HepG2 (cell line): ENCODE measurements around the gene C21orf58.

ENCODE experiments used
- EP300 ChIP-seq, 3 experiments: sonication (generic) in 1 of 3; formaldehyde crosslinking in 1 of 3; IDR thresholded peaks; 2 replicates each; pipeline versions ENCODE4 v1.5.1 to v1.6.1; 2011 to 2020; ENCODE audit warnings: low read depth in 2 of 3, low read length in 2 of 3, borderline replicate concordance in 1 of 3, improper control_type of control experiment in 1 of 3, mild to moderate bottlenecking in 1 of 3, missing genetic modification reagents in 1 of 3, moderate library complexity in 1 of 3
- ESRRA ChIP-seq: sonication (generic); formaldehyde crosslinking; IDR thresholded peaks from 2 replicates; pipeline ENCODE4 v1.5.1; 2020; ENCODE audit warnings: mild to moderate bottlenecking, low read depth, missing genetic modification reagents
- EZH2 ChIP-seq: conservative IDR thresholded peaks from 2 replicates; pipeline ENCODE4 v1.6.1; 2012; ENCODE audit warnings: mild to moderate bottlenecking, low read depth, low read length, moderate library complexity
- FLYWCH1 ChIP-seq: sonication (generic); formaldehyde crosslinking; IDR thresholded peaks from 2 replicates; pipeline ENCODE4 v1.8.1; 2023; ENCODE audit warnings: mild to moderate bottlenecking, missing genetic modification reagents
- KLF12 ChIP-seq: sonication (generic); formaldehyde crosslinking; IDR thresholded peaks from 2 replicates; pipeline ENCODE4 v1.4.0; 2020; ENCODE audit warnings: missing genetic modification reagents, borderline replicate concordance
- POLR2A ChIP-seq, 2 experiments: IDR thresholded peaks; 2 replicates each; pipeline ENCODE4 v1.6.1; 2011; ENCODE audit warnings: low read depth in 2 of 2, low read length in 2 of 2, mild to moderate bottlenecking in 1 of 2, moderate library complexity in 1 of 2; ENCODE audit not compliant: insufficient read depth in 1 of 2
- TARDBP ChIP-seq: sonication (generic); formaldehyde crosslinking; IDR thresholded peaks from 2 replicates; pipeline ENCODE4 v1.8.0; 2022; ENCODE audit warnings: mild to moderate bottlenecking, missing genetic modification reagents
- ZNF354B ChIP-seq: sonication (generic); formaldehyde crosslinking; IDR thresholded peaks from 2 replicates; pipeline ENCODE4 v1.8.0; 2022; ENCODE audit warnings: mild to moderate bottlenecking, missing genetic modification reagents

DNA sequence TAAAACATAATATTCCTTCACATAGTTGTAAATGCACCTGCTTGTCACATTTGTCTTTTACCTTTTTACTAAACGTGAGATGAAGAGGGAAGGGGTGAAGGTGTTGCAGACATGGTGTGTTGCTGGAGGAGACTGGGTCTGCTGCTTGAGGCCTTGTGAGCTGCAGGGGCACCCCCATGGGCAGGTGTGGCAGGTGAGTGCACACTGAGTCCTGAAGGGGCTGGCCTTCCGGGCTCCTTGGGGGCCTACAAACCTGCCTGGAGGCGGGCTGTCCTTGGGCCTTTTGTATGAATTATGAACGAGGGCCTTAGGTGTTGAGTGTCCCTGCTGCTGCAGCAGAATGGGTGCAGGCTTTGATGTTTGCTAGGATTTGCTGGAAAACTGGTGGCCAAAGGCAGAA, 4.0 kb upstream of the C21orf58 start:
- no peak for TF ChIP-seq FLYWCH1 (CRISPR knock-in tag)
- no peak for TF ChIP-seq ZNF354B (CRISPR knock-in tag)
- TF ChIP-seq TARDBP (CRISPR knock-in tag) = no peak
- no peak for TF ChIP-seq EZH2
- TF ChIP-seq EP300 (IDR thresholded peaks at IDR 0.05; ENCODE audit: low read depth in 2 of 2, low read length in 2 of 2) = no peak
- no peak for TF ChIP-seq EP300 (CRISPR knock-in tag; IDR thresholded peaks at IDR 0.05; ENCODE audit: borderline replicate concordance)
- TF ChIP-seq KLF12 = no peak
- no peak for TF ChIP-seq POLR2A (IDR thresholded peaks at IDR 0.05; ENCODE audit: insufficient read depth in 1 of 2, low read depth in 2 of 2, low read length in 2 of 2)
- no peak for TF ChIP-seq ESRRA (CRISPR knock-in tag)
